Activated CD8-positive, alpha-beta T cell treated with anti-CD3 and anti-CD28 coated beads, Interleukin-2, amount 10 ng/mL, durations not matched to agents 7 days and 5 days (primary cell): ENCODE measurements around the gene ARR3. TPM values are rescaled to one million over a fixed set of nuclear protein-coding genes. Genes with fewer than 3 reads are reported as not detected.
"Not testable (repeated sequence)": the region's sequence is repeated elsewhere in the genome, so short reads cannot be mapped to it uniquely, and the experiment has no call there.

Experiments used
- ATAC-seq: fragments of 150-1000 bp; cut with Tn5 transposase; one replicate; pipeline ENCODE4 v1.10.0; 2021; ENCODE audit warnings: moderate library complexity
- CTCF ChIA-PET: fragments of 350-600 bp; sonication (Branson Sonifier 250); formaldehyde crosslinking; loops from one replicate; lab custom pipeline; 2021; ENCODE audit warnings: antibody characterized with exemption; lab: Charles Lee
- POLR2A ChIA-PET: fragments of 350-600 bp; sonication (Branson Sonifier 250); formaldehyde crosslinking; loops from one replicate; lab custom pipeline; 2021; ENCODE audit warnings: antibody characterized with exemption; lab: Charles Lee
- DNase-seq: peaks from one replicate; pipeline ENCODE4 v3.0.0-alpha.2; 2020
- H3K27ac Mint-ChIP-seq: one replicate; pipeline ENCODE4 v1.8.0; 2021; ENCODE audit warnings: mild to moderate bottlenecking, mixed read lengths
- H3K27me3 Mint-ChIP-seq: one replicate; pipeline ENCODE4 v1.8.0; 2021; ENCODE audit warnings: low read depth, mixed read lengths
- H3K36me3 Mint-ChIP-seq: one replicate; pipeline ENCODE4 v1.8.0; 2021; ENCODE audit warnings: low read depth, mixed read lengths
- H3K4me1 Mint-ChIP-seq: one replicate; pipeline ENCODE4 v1.8.0; 2021; ENCODE audit warnings: low read depth, mixed read lengths
- H3K4me3 Mint-ChIP-seq: one replicate; pipeline ENCODE4 v1.8.0; 2021; ENCODE audit warnings: mild to moderate bottlenecking, mixed read lengths
- H3K9me3 Mint-ChIP-seq: one replicate; pipeline ENCODE4 v1.8.0; 2022; ENCODE audit warnings: mixed read lengths; ENCODE audit not compliant: insufficient read depth
- total RNA-seq, 2 experiments: library from RNA; stranded (reverse); gene quantifications; one replicate each; pipeline ENCODE4 v1.2.3, GENCODE V29; 2021

ARR3 gene
- total RNA-seq: not detected

DNA sequence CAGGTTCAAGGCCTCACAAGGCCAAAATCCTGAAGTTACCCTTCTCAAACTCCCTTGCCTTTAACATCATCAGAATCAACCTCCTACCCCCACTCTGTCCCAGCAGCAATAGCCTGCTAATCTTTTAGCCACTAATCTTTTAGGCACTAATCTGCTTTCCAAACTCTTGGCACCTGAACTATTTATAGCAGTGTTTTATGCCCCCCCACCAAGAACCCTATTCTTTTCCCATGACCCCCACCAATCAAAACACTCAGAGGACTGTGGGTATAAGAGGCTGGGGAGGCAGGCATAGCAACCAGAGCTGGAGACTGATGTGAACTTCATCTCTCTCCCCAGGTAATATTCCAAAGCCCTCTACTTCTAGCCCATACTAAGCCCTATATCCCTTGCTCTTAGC lies at the start of gene ARR3:
Gene ARR3, plus strand, starts transcription at position 301 of the 400 bp plus-strand sequence. CDS start 1,052 bp downstream, outside the sequence.
- POLR2A ChIA-PET: no interaction called here
- no peak for ATAC-seq
- H3K27me3 Mint-ChIP-seq: peaks cover 2% of the 10 kb centered on the region
- no peaks in the 10 kb centered on the region for H3K36me3 Mint-ChIP-seq
- no peak within 1 kb of the TSS for H3K4me3 Mint-ChIP-seq
- CTCF ChIA-PET: no interaction called here
- H3K27ac Mint-ChIP-seq: no peak within 1 kb of the TSS
- no peaks in the 10 kb centered on the region for H3K9me3 Mint-ChIP-seq
- H3K4me1 Mint-ChIP-seq: no peaks in the 10 kb centered on the region
- no peak for DNase-seq

GRCh38 chrX:70219938-70220764 lies 48.0 kb upstream of the ARR3 start:
- Mint-ChIP-seq H3K36me3 (no peaks in the 10 kb centered on the region), H3K4me3 (no peak overlapping the region), H3K27me3 (no peaks in the 10 kb centered on the region), H3K4me1 (no peaks in the 10 kb centered on the region), H3K9me3 (no peaks in the 10 kb centered on the region), H3K27ac (no peak overlapping the region)
- no peak for DNase-seq
- POLR2A ChIA-PET: no interaction called here
- CTCF ChIA-PET: no interaction called here
- ATAC-seq: no peak

GRCh38 chrX:70226048-70226447 lies 42.1 kb upstream of the ARR3 start:
- ChIA-PET CTCF (no interaction called here), POLR2A (no interaction called here)
- DNase-seq: no peak
- Mint-ChIP-seq H3K4me1 (no peaks in the 10 kb centered on the region), H3K27ac (no peak overlapping the region), H3K4me3 (no peak overlapping the region), H3K36me3 (no peaks in the 10 kb centered on the region), H3K9me3 (no peaks in the 10 kb centered on the region), H3K27me3 (no peaks in the 10 kb centered on the region)
- no peak for ATAC-seq

GRCh38 chrX:70226687-70227086 lies 41.4 kb upstream of the ARR3 start:
- Mint-ChIP-seq H3K4me1 (no peaks in the 10 kb centered on the region), H3K36me3 (no peaks in the 10 kb centered on the region), H3K4me3 (no peak overlapping the region), H3K27ac (no peak overlapping the region), H3K27me3 (no peaks in the 10 kb centered on the region), H3K9me3 (no peaks in the 10 kb centered on the region)
- POLR2A ChIA-PET: no interaction called here
- no peak for DNase-seq
- CTCF ChIA-PET: no interaction called here
- no peak for ATAC-seq

DNA sequence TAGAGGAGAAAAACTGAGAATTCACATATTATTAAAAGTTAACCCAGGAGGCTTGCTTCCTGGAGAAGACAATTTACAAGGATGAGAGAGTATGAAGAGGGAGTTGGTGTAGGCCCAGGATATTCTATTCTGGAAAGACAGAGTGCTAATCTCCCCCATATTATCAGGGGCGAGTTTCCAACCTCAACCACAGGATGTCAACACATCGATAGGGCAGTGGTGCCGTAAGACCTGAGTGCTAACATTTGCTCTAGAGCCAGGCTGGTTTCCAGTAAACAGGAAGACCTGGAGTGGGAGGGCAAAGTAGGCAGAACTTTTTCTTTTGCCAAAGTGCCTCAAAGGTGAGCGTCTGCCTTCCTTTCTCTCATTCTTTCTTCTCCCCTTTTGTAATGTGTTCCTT lies 36.5 kb upstream of the ARR3 start:
- ChIA-PET CTCF (no interaction called here), POLR2A (no interaction called here)
- Mint-ChIP-seq H3K9me3 (no peaks in the 10 kb centered on the region), H3K4me3 (no peak overlapping the region), H3K27me3 (no peaks in the 10 kb centered on the region), H3K4me1 (peaks cover 5% of the 10 kb centered on the region), H3K27ac (no peak overlapping the region), H3K36me3 (no peaks in the 10 kb centered on the region)
- DNase-seq (no peak), ATAC-seq (no peak)

DNA sequence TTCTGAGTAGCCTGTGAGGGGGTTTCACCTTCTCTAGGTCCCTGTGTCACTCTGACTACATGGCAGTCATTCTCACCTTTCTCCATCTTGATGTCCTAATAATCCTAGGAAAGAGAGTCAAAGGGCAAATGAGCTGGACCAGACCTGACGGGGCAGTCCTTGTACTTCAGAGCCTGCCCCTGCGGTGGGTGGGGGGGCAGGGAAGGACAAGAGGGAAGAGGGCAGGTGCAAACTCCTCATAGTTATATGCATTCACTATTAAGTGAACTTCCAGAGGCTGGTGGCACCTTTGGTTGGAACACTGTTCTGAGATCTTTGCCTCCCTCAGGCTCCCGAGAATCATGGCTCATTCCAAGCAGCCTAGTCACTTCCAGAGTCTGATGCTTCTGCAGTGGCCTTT lies 33.8 kb upstream of the ARR3 start, which contains the start of gene AWAT1:
Gene AWAT1, plus strand, starts transcription at position 301 of the 400 bp plus-strand sequence. Its CDS starts 41 bp downstream, at position 342.
- H3K4me1 Mint-ChIP-seq: peaks cover 5% of the 10 kb centered on the region
- POLR2A ChIA-PET: no interaction called here
- ATAC-seq (no peak), DNase-seq (no peak)
- H3K27ac Mint-ChIP-seq: no peak within 1 kb of the TSS
- CTCF ChIA-PET: no interaction called here
- no peaks in the 10 kb centered on the region for H3K36me3 Mint-ChIP-seq
- no peaks in the 10 kb centered on the region for H3K27me3 Mint-ChIP-seq
- H3K9me3 Mint-ChIP-seq: no peaks in the 10 kb centered on the region
- no peak within 1 kb of the TSS for H3K4me3 Mint-ChIP-seq

GRCh38 chrX:70240751-70241150 lies 27.4 kb upstream of the ARR3 start:
- H3K4me1 Mint-ChIP-seq: no peaks in the 10 kb centered on the region
- ChIA-PET CTCF (interaction anchor here (0.6 kb wide), 1 partner anchor 221 kb away, joined by 3 read pairs; no protein-coding TSS in a partner anchor), POLR2A (no interaction called here)
- no peak overlapping the region for H3K4me3 Mint-ChIP-seq
- no peak overlapping the region for H3K27ac Mint-ChIP-seq
- DNase-seq: no peak
- H3K27me3 Mint-ChIP-seq: no peaks in the 10 kb centered on the region
- no peak for ATAC-seq
- H3K36me3 Mint-ChIP-seq: no peaks in the 10 kb centered on the region
- no peaks in the 10 kb centered on the region for H3K9me3 Mint-ChIP-seq

- H3K4me1 Mint-ChIP-seq: no peaks in the 10 kb centered on the region
- no peaks in the 10 kb centered on the region for H3K36me3 Mint-ChIP-seq
- no peak overlapping the region for H3K27ac Mint-ChIP-seq
- ChIA-PET POLR2A (no interaction called here), CTCF (no interaction called here)
- DNase-seq: no peak
- no peak overlapping the region for H3K4me3 Mint-ChIP-seq
- H3K27me3 Mint-ChIP-seq: no peaks in the 10 kb centered on the region
- ATAC-seq: no peak
- H3K9me3 Mint-ChIP-seq: no peaks in the 10 kb centered on the region
Measured at GRCh38 chrX:70241501-70241900, 26.6 kb upstream of the ARR3 start.

- CTCF ChIA-PET, H3K4me3 Mint-ChIP-seq: not testable (repeated sequence)
Measured at GRCh38 chrX:70243601-70244000, 24.5 kb upstream of the ARR3 start.

GRCh38 chrX:70244881-70245280 lies 23.3 kb upstream of the ARR3 start:
- Mint-ChIP-seq H3K36me3 (no peaks in the 10 kb centered on the region), H3K27me3 (no peaks in the 10 kb centered on the region), H3K4me1 (no peaks in the 10 kb centered on the region), H3K9me3 (no peaks in the 10 kb centered on the region), H3K27ac (no peak overlapping the region), H3K4me3 (no peak overlapping the region)
- POLR2A ChIA-PET: no interaction called here
- ATAC-seq (no peak), DNase-seq (no peak)
- CTCF ChIA-PET: no interaction called here

More at GRCh38 chrX:70243601-70244000, 24.5 kb upstream of the ARR3 start:
- POLR2A ChIA-PET, H3K36me3 Mint-ChIP-seq, H3K27ac Mint-ChIP-seq, ATAC-seq, DNase-seq, H3K27me3 Mint-ChIP-seq, H3K9me3 Mint-ChIP-seq, H3K4me1 Mint-ChIP-seq: not testable (repeated sequence)

DNA sequence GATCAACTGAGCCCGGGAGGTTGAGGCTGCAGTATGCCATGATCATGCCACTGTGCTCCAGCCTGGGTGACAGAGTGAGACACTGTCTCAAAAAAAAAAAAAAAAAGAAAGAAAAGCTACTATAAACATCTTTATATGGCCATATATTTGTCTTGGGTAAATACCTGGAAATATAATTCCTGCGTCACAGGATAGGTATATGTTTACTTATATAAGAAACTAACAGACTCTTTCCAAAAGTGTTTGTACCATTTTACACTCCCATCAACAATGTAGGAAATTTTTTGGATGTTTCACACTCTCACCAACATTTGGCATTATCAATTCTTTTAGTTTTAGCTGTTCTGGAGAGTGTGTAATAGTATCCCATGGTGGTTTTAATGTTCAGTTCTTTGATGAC lies 20.9 kb upstream of the ARR3 start:
- ATAC-seq (no peak), DNase-seq (no peak)
- Mint-ChIP-seq H3K36me3 (no peaks in the 10 kb centered on the region), H3K27me3 (no peaks in the 10 kb centered on the region), H3K4me3 (no peak overlapping the region), H3K4me1 (no peaks in the 10 kb centered on the region), H3K9me3 (no peaks in the 10 kb centered on the region), H3K27ac (no peak overlapping the region)
- ChIA-PET CTCF (no interaction called here), POLR2A (no interaction called here)

DNA sequence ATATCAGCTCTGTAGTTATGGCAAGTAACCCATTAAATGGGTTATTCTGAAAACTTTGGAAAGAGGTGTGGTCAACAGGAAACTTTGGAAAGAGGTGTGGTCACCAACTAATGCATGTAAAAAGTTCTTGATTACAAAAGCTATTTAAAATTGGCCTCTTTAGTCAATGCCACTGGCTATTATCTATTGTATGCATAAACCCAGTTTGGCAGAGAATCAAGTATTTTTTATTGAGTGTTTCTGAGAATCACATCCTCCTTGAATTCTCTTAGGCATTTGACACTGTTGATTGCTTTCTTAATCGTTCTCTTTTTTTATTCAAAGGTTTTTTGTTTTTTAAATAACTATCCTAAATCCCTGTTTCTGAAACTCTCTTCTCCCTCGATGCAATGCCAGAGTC lies 15.6 kb upstream of the ARR3 start:
- no peaks in the 10 kb centered on the region for H3K36me3 Mint-ChIP-seq
- no peak overlapping the region for H3K4me3 Mint-ChIP-seq
- ChIA-PET POLR2A (no interaction called here), CTCF (no interaction called here)
- H3K27me3 Mint-ChIP-seq: no peaks in the 10 kb centered on the region
- H3K9me3 Mint-ChIP-seq: no peaks in the 10 kb centered on the region
- no peak overlapping the region for H3K27ac Mint-ChIP-seq
- ATAC-seq (no peak), DNase-seq (no peak)
- peaks cover 8% of the 10 kb centered on the region for H3K4me1 Mint-ChIP-seq
